Calu3 (cell line): ENCODE data around the gene ADGRL2. TPM values are rescaled to one million over a fixed set of nuclear protein-coding genes. Genes with fewer than 3 reads are reported as not detected.

ENCODE experiments used
- BruUV-seq: library from RNA; stranded (reverse); fragments of 400-500 nt; replicated peaks from 2 replicates; lab custom pipeline; 2021; lab: Mats Ljungman, UMichigan
- CTCF ChIA-PET: fragments of 300-600 bp; sonication (Branson Sonifier 250); formaldehyde crosslinking; loops from one replicate; lab custom pipeline; 2022; ENCODE audit warnings: antibody characterized with exemption; lab: Charles Lee
- DNase-seq: peaks from one replicate; pipeline ENCODE4 v3.0.0; 2022
- H3K27ac Mint-ChIP-seq: one replicate; pipeline ENCODE4 v1.8.0; 2022; ENCODE audit warnings: mixed read lengths; ENCODE audit not compliant: unreplicated experiment
- H3K27me3 Mint-ChIP-seq: one replicate; pipeline ENCODE4 v1.8.0; 2022; ENCODE audit warnings: mixed read lengths; ENCODE audit not compliant: unreplicated experiment
- H3K36me3 Mint-ChIP-seq: one replicate; pipeline ENCODE4 v1.8.0; 2022; ENCODE audit warnings: mild to moderate bottlenecking, moderate library complexity, mixed read lengths; ENCODE audit not compliant: insufficient read depth, unreplicated experiment
- H3K4me1 Mint-ChIP-seq: one replicate; pipeline ENCODE4 v1.8.0; 2022; ENCODE audit warnings: mild to moderate bottlenecking, low read depth, mixed read lengths; ENCODE audit not compliant: unreplicated experiment
- H3K4me3 Mint-ChIP-seq: one replicate; pipeline ENCODE4 v1.8.0; 2022; ENCODE audit warnings: mild to moderate bottlenecking, low read depth, moderate library complexity, mixed read lengths; ENCODE audit not compliant: unreplicated experiment
- H3K9me3 Mint-ChIP-seq: one replicate; pipeline ENCODE4 v1.8.0; 2022; ENCODE audit warnings: low read depth, mixed read lengths; ENCODE audit not compliant: unreplicated experiment
- intact Hi-C: fragments of 100-400 bp; cut with micrococcal nuclease; formaldehyde crosslinking; loops from one replicate; pipeline ENCODE4 v1.10.0; 2022; ENCODE audit not compliant: unreplicated experiment
- total RNA-seq: library from RNA; stranded (reverse); gene quantifications from 2 replicates; pipeline ENCODE4 v1.2.3, GENCODE V29; 2022
- TF ChIP-seq, protein P1 (sequence below): fragments of 200-600 bp; IDR thresholded peaks from one replicate; pipeline ENCODE4 v1.8.0; 2022; ENCODE audit warnings: antibody characterized with exemption; ENCODE audit not compliant: unreplicated experiment

The ADGRL2 gene
- total RNA-seq, 1 experiment from 2014 or later: 72.3 TPM

DNA sequence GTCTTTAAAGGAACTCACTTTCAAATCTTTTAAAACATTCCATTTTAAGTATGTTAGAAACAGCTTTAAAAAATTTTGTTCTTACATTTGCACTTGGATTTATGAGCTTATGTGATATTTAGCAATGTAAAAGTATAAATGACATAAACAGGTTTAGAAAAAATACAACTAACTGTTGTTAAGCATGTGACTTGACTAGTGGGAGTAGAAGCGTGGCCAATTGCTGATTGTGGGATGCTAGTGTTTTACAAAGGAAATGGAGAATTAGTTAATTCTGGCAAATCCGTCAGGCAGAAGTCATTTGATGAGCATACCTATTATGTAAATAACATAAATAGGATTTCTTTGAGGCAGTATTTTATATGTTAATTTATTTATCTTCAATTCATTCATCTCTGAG, 175.8 kb downstream of the ADGRL2 start:
- Mint-ChIP-seq H3K4me3 (no peak overlapping the region), H3K27me3 (no peaks in the 10 kb centered on the region), H3K27ac (no peak overlapping the region), H3K36me3 (no peaks in the 10 kb centered on the region), H3K4me1 (no peaks in the 10 kb centered on the region), H3K9me3 (no peaks in the 10 kb centered on the region)
- intact Hi-C loops: loop anchor here (5.0 to 10.0 kb wide), 2 partner anchors 169 to 432 kb away; no protein-coding TSS in a partner anchor
- TF ChIP-seq, protein P1, sequence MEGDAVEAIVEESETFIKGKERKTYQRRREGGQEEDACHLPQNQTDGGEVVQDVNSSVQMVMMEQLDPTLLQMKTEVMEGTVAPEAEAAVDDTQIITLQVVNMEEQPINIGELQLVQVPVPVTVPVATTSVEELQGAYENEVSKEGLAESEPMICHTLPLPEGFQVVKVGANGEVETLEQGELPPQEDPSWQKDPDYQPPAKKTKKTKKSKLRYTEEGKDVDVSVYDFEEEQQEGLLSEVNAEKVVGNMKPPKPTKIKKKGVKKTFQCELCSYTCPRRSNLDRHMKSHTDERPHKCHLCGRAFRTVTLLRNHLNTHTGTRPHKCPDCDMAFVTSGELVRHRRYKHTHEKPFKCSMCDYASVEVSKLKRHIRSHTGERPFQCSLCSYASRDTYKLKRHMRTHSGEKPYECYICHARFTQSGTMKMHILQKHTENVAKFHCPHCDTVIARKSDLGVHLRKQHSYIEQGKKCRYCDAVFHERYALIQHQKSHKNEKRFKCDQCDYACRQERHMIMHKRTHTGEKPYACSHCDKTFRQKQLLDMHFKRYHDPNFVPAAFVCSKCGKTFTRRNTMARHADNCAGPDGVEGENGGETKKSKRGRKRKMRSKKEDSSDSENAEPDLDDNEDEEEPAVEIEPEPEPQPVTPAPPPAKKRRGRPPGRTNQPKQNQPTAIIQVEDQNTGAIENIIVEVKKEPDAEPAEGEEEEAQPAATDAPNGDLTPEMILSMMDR: no peak
- BruUV-seq: no TSS peak
- CTCF ChIA-PET: no interaction called here
- DNase-seq: no peak

DNA sequence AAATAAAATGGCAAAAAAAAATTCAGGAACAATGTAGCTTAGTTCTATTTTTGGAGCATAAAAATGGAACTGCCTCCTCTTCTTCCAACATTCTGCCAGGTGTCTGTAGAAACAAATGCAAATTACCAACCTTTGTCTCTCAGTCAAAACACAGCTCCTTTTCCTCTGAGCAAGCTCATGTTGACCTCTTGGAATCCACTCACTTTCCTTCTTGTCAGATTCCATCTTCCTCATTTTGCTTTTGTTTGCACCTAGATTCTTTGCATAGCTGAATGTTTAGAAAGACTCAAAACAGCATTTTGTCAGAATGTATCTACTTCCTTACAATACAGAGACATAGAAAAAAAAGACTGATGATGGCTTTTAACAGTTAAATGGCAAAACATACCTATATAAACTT, 178.2 kb downstream of the ADGRL2 start:
- TF ChIP-seq, protein P1: no peak
- BruUV-seq: no TSS peak
- no peaks in the 10 kb centered on the region for H3K9me3 Mint-ChIP-seq
- H3K27me3 Mint-ChIP-seq: no peaks in the 10 kb centered on the region
- intact Hi-C loops: loop anchor here (5.0 to 10.0 kb wide), 2 partner anchors 172 to 434 kb away; no protein-coding TSS in a partner anchor
- DNase-seq: no peak
- no peaks in the 10 kb centered on the region for H3K36me3 Mint-ChIP-seq
- CTCF ChIA-PET: no interaction called here
- H3K27ac Mint-ChIP-seq: peak overlapping the region; percentile 12
- H3K4me3 Mint-ChIP-seq: no peak overlapping the region
- H3K4me1 Mint-ChIP-seq: no peaks in the 10 kb centered on the region

DNA sequence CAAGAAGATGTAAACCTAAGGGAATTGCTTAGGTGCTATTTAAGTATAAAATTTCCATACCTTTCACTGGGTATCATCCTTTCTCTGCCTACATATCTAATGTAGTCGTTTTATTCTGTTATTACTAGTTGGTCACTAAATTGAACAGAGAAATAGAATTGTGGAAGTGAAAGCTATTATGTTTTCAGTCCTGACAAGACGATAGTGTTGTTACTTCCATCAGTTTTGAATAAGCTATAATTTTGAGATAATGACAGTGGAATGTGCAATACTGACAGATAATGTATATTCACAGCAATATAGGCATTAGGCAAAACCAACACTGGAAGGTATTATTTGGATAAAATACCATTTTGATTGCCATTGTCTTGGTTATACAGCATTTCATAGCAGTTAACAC, 181.8 kb downstream of the ADGRL2 start:
- no peak for DNase-seq
- Mint-ChIP-seq H3K4me3 (no peak overlapping the region), H3K4me1 (no peaks in the 10 kb centered on the region), H3K27ac (no peak overlapping the region), H3K9me3 (no peaks in the 10 kb centered on the region), H3K36me3 (no peaks in the 10 kb centered on the region), H3K27me3 (no peaks in the 10 kb centered on the region)
- intact Hi-C loops: no loop called here
- TF ChIP-seq, protein P1: no peak
- no TSS peak for BruUV-seq
- CTCF ChIA-PET: no interaction called here

DNA sequence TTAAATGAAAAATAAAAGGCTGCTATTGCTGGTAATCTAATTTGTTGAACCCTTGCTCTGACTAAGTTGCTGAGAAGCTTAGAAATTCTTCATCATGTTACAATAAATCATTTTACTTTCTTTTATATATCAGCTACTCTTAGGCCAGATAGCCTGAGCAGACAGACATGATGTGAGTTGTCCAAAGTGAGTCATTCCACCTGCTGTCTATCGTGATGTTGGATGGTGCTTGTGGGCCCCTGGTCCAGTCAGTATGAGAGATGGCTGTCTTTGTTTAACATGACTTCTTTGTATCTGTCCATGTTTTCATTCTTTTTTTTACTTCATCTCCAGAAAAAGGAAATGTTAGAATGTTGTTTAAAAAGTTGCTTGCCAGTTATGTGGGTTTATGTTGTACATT, 188.8 kb downstream of the ADGRL2 start:
- no peak overlapping the region for H3K4me3 Mint-ChIP-seq
- DNase-seq: no peak
- BruUV-seq: no TSS peak
- TF ChIP-seq, protein P1: no peak
- CTCF ChIA-PET: no interaction called here
- no peaks in the 10 kb centered on the region for H3K27me3 Mint-ChIP-seq
- H3K4me1 Mint-ChIP-seq: no peaks in the 10 kb centered on the region
- no peaks in the 10 kb centered on the region for H3K9me3 Mint-ChIP-seq
- intact Hi-C loops: no loop called here
- no peaks in the 10 kb centered on the region for H3K36me3 Mint-ChIP-seq
- no peak overlapping the region for H3K27ac Mint-ChIP-seq
